Osteocyte (in vitro differentiated cells): Measurements from ENCODE around the gene MTOR. TPM values are rescaled to one million over a fixed set of nuclear protein-coding genes. Genes with fewer than 3 reads are reported as not detected.

Source experiments
- DNase-seq: peaks from one replicate; pipeline ENCODE4 v3.0.0; 2021; ENCODE audit warnings: mixed read lengths; ENCODE audit not compliant: unreplicated experiment; ENCODE audit errors: extremely low spot score
- H3K27ac Mint-ChIP-seq: one replicate; pipeline ENCODE4 v1.8.0; 2021; ENCODE audit warnings: mild to moderate bottlenecking, mixed read lengths; ENCODE audit not compliant: unreplicated experiment
- H3K27me3 Mint-ChIP-seq: one replicate; pipeline ENCODE4 v1.8.0; 2021; ENCODE audit warnings: mixed read lengths; ENCODE audit not compliant: unreplicated experiment
- H3K36me3 Mint-ChIP-seq: one replicate; pipeline ENCODE4 v1.8.0; 2021; ENCODE audit warnings: mixed read lengths; ENCODE audit not compliant: unreplicated experiment
- H3K4me1 Mint-ChIP-seq: one replicate; pipeline ENCODE4 v1.8.0; 2021; ENCODE audit warnings: mixed read lengths; ENCODE audit not compliant: unreplicated experiment
- H3K4me3 Mint-ChIP-seq: one replicate; pipeline ENCODE4 v1.8.0; 2021; ENCODE audit warnings: mild to moderate bottlenecking, moderate library complexity, mixed read lengths; ENCODE audit not compliant: unreplicated experiment
- H3K9me3 Mint-ChIP-seq: one replicate; pipeline ENCODE4 v1.8.0; 2021; ENCODE audit warnings: mixed read lengths; ENCODE audit not compliant: unreplicated experiment
- total RNA-seq: library from RNA; stranded (reverse); gene quantifications from 2 replicates; pipeline ENCODE4 v1.2.1, GENCODE V29; 2021
- TF ChIP-seq, protein P1 (sequence below): fragments of 200-600 bp; sonication (generic); IDR thresholded peaks from 2 replicates; pipeline ENCODE4 v1.5.0; 2021; ENCODE audit warnings: antibody characterized with exemption, mild to moderate bottlenecking, moderate library complexity

The MTOR gene
- total RNA-seq, 1 donor from 2014 or later, result 42.1 TPM

DNA sequence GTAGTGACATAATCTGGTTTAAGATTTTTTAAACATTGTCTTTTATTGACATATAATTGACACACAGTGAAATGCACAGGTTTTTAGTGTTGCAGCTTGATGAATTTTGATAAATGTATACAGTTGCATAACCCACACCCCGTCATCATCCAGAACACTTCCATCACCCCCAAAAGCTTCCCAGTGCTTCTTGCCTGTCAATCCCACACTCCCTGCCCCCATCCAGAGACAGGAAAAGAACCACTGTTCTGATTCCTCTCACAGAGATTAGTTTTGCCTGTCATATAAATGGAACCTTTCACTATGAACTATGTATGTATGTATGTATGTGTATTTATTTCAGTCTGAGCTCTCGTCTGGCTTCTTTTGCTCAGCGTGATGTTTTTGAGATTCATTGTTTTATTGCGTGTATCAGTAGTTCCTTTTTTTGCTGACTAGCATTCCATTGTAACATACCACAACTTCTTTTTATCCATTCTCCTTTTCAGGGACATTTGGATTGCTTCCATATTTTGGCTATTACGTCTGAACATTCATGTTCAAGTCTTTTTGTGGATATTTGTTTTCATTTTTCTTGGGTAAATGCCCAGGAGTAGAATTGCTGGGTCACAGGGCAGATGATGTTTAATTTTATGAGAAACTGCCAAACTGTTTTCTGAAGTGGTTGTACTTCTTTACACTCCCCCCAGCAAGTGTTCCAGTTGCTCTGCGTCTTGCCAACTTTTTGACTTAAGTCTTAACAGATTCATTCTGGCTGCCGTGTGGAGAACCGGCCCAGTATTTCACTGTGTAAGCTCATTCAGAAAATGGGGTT is 19.4 kb upstream of the MTOR start:
- no peak overlapping the region for H3K4me3 Mint-ChIP-seq
- peak overlapping the region; percentile 87 for H3K27ac Mint-ChIP-seq
- H3K9me3 Mint-ChIP-seq, result peaks cover 3% of the 10 kb centered on the region
- peaks cover 24% of the 10 kb centered on the region for H3K4me1 Mint-ChIP-seq
- no peaks in the 10 kb centered on the region for H3K27me3 Mint-ChIP-seq
- DNase-seq, result no peak
- H3K36me3 Mint-ChIP-seq, result peaks cover 44% of the 10 kb centered on the region
- TF ChIP-seq, protein P1, sequence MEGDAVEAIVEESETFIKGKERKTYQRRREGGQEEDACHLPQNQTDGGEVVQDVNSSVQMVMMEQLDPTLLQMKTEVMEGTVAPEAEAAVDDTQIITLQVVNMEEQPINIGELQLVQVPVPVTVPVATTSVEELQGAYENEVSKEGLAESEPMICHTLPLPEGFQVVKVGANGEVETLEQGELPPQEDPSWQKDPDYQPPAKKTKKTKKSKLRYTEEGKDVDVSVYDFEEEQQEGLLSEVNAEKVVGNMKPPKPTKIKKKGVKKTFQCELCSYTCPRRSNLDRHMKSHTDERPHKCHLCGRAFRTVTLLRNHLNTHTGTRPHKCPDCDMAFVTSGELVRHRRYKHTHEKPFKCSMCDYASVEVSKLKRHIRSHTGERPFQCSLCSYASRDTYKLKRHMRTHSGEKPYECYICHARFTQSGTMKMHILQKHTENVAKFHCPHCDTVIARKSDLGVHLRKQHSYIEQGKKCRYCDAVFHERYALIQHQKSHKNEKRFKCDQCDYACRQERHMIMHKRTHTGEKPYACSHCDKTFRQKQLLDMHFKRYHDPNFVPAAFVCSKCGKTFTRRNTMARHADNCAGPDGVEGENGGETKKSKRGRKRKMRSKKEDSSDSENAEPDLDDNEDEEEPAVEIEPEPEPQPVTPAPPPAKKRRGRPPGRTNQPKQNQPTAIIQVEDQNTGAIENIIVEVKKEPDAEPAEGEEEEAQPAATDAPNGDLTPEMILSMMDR, result no peak

GRCh38 chr1:11280719-11281376 is 18.5 kb upstream of the MTOR start:
- no peaks in the 10 kb centered on the region for H3K27me3 Mint-ChIP-seq
- peaks cover 40% of the 10 kb centered on the region for H3K36me3 Mint-ChIP-seq
- no peak overlapping the region for H3K4me3 Mint-ChIP-seq
- no peak for DNase-seq
- H3K4me1 Mint-ChIP-seq, result peaks cover 20% of the 10 kb centered on the region
- TF ChIP-seq, protein P1, result no peak
- H3K9me3 Mint-ChIP-seq, result peaks cover 3% of the 10 kb centered on the region
- H3K27ac Mint-ChIP-seq, result peak overlapping the region; percentile 87

- H3K9me3 Mint-ChIP-seq, result peaks cover 3% of the 10 kb centered on the region
- no peak for DNase-seq
- TF ChIP-seq, protein P1, result no peak
- peaks cover 31% of the 10 kb centered on the region for H3K4me1 Mint-ChIP-seq
- H3K27ac Mint-ChIP-seq, result peak overlapping the region; percentile 2
- H3K4me3 Mint-ChIP-seq, result no peak overlapping the region
- peaks cover 40% of the 10 kb centered on the region for H3K36me3 Mint-ChIP-seq
- no peaks in the 10 kb centered on the region for H3K27me3 Mint-ChIP-seq
These were observed 17.3 kb upstream of the MTOR start for GRCh38 chr1:11279630-11280029.

DNA sequence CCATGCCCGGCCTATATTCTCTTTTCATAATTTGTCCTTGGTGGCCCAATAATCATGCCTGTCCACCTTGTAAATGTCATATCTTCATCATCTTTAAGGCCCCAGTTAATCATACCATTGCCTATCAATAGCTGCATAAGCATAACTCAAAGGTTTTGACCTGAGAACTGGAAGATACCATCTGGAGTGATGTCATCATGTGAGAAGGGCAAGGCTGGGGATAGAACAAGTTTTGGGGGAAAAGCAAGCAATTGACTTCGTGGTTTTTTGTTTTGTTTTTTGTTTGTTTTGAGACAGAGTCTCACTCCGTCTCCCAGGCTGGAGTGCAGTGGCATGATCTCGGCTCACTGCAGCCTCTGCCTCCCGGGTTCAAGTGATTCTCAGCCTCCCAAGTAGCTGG is 16.8 kb upstream of the MTOR start:
- Mint-ChIP-seq H3K36me3 (peaks cover 40% of the 10 kb centered on the region), H3K4me1 (peaks cover 32% of the 10 kb centered on the region), H3K9me3 (peaks cover 3% of the 10 kb centered on the region), H3K4me3 (no peak overlapping the region), H3K27me3 (no peaks in the 10 kb centered on the region), H3K27ac (no peak overlapping the region)
- no peak for DNase-seq
- TF ChIP-seq, protein P1, result no peak

DNA sequence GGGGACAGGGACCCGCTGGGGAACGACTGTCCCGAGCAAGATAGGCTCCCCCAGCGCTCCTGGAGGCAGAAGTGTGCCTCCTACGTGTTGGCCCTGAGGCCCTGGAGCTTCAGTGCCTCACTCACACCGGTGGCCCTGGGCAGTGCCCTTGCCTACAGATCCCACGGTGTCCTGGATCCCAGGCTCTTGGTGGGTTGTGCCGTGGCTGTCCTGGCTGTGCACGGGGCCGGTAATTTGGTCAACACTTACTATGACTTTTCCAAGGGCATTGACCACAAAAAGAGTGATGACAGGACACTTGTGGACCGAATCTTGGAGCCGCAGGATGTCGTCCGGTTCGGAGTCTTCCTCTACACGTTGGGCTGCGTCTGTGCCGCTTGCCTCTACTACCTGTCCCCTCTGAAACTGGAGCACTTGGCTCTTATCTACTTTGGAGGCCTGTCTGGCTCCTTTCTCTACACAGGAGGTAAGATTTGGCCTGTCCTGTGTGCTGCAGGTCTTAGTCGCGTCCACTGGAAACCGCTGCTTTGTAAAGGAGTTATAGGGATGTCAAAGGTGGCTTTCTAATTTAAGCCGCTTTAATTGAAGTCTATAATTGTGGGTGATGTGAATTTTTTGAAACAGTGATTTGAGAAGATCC is 11.4 kb upstream of the MTOR start:
- TF ChIP-seq, protein P1, result no peak
- no peaks in the 10 kb centered on the region for H3K27me3 Mint-ChIP-seq
- no peak for DNase-seq
- peak overlapping the region; percentile 88 for H3K4me3 Mint-ChIP-seq
- peaks cover 24% of the 10 kb centered on the region for H3K4me1 Mint-ChIP-seq
- peaks cover 8% of the 10 kb centered on the region for H3K36me3 Mint-ChIP-seq
- H3K9me3 Mint-ChIP-seq, result no peaks in the 10 kb centered on the region
- peak overlapping the region; percentile 92 for H3K27ac Mint-ChIP-seq
